ENCODE data around the gene MPV17L.
"Not testable (repeated sequence)": the region's sequence is repeated elsewhere in the genome, so short reads cannot be mapped to it uniquely, and the experiment has no call there.

MPV17L gene

DNA sequence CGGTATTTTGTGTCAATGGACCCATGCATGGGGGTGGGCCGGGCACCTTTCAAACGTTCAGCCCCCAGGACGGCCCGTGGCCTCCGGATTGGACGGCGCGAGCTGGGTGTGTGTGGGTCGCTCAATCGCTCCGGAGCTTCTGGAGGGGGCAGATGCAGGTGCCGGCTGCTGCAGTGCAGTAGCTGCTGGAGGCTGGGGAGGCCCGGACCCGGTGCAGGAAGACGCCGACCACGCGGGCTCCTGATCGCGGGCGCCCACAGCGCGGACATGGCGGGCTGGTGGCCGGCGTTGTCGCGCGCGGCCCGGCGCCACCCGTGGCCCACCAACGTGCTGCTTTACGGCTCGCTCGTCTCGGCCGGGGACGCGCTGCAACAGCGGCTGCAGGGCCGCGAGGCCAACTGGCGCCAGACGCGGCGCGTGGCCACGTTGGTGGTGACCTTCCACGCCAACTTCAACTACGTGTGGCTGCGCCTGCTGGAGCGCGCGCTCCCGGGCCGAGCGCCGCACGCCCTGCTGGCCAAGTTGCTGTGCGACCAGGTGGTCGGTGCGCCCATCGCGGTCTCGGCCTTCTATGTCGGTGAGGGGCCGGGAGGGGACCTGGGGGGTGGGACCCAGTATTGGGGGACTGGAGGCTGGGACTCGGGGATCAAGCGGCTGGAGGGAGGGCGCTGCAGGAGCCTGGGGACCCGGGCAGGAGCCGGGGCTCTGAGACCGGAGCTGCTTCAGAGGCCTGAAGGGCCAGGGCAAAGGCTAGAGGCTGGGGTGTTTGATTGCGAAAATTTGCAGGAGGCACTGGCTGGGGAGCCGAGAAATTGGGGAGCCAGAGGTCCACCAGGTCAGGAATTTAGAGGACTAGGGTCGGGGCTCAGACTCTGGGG, at the start of gene MPV17L:
Gene MPV17L, plus strand, starts transcription at position 124 of the 878 bp plus-strand sequence. Its CDS starts 144 bp downstream, at position 268.
- DNase-seq, result peak; percentile 90

DNA sequence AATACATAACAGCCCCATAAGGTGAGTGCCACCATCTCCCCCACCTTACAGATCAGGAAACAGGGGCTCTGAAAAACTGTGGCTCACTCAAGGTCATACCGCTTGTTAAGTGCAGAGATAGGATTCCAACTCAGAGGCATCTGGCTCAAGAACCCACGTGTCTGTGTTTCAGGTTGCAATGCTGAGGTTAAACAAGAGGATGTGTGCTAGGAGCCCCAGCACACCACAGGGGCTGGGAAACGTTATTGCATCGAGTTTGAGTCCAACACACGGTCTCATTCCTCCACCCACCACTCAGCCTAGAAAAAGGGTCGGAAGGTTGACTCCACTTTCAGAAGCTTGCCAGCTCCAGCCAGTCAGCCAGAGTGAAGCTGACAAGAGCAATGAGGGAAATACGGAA, 46.8 kb upstream of the MPV17L start:
- not testable (repeated sequence) for DNase-seq

- DNase-seq, result not testable (repeated sequence)
Measured at GRCh38 chr16:15351251-15351650, 44.3 kb upstream of the MPV17L start.

GRCh38 chr16:15351745-15352144, 43.8 kb upstream of the MPV17L start:
- DNase-seq, result not testable (repeated sequence)

- DNase-seq, result not testable (repeated sequence)
Measured at GRCh38 chr16:15352852-15353251, 42.7 kb upstream of the MPV17L start.

- not testable (repeated sequence) for DNase-seq
Measured at GRCh38 chr16:15354846-15355245, 40.7 kb upstream of the MPV17L start.

- DNase-seq, result not testable (repeated sequence)
Measured at GRCh38 chr16:15357495-15357894, 38.1 kb upstream of the MPV17L start.

GRCh38 chr16:15378194-15378593, 17.4 kb upstream of the MPV17L start, which contains the start of gene NPIPA5:
Gene NPIPA5, minus strand, starts transcription at chr16:15378294. Its CDS starts 0 bp downstream, at chr16:15378294.
- DNase-seq, result not testable (repeated sequence)

DNA sequence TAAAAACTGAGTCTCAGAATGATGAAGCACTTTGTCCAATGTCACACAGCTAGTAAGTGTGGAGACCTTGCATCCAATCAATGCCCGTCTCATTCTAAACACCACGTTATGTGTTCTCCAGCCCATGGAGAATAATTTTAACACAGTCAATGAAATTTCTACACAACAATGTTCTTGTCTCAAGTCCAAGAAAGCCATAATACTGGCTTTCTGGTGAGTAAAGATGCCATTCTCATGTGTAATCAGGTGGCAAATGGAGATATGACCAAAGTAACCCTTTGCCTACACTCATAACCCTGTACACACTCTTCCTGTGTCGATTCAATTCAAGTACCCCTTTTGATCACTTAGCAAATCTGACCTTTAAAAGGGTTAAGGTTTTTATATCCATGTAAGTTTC, 12.7 kb upstream of the MPV17L start:
- not testable (repeated sequence) for DNase-seq

GRCh38 chr16:15388060-15388459, 7.5 kb upstream of the MPV17L start:
- not testable (repeated sequence) for DNase-seq

GRCh38 chr16:15389916-15390315, 5.6 kb upstream of the MPV17L start:
- DNase-seq, result not testable (repeated sequence)

GRCh38 chr16:15393025-15393424, 2.5 kb upstream of the MPV17L start:
- DNase-seq, result not testable (repeated sequence)

GRCh38 chr16:15396509-15396829, 915 bp downstream of the MPV17L start:
- not testable (repeated sequence) for DNase-seq

DNA sequence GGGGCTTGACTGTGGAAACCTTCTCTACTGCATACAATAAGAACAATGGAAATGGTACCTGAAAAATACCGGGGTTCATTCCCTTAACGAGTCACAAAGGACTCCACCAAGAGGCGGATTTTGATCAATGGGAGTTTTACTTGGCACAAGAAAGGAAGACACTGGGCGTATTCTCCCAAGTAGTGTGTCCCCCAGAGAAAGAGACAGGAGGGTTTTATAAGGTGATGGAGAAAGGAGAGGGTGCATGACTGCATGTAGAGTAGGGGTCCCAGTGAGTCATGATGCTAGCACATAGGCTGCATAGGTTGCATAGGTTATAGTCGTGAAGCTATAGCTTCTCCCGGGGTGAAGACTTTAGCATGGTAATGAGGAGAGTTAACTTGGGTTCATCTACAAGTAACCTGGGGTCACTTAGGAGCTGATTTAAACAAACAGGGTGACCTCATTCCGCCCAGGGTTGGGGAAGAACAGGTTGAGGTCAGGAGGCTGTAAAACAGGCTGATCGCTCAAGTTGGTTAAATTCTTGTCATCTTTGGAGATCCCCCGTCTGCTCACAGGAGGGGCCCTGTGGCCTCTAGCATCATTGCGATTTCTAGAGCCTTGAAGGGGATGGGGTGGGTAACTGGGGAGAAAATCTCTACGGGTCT, 1.5 kb downstream of the MPV17L start:
- no peak for DNase-seq

DNA sequence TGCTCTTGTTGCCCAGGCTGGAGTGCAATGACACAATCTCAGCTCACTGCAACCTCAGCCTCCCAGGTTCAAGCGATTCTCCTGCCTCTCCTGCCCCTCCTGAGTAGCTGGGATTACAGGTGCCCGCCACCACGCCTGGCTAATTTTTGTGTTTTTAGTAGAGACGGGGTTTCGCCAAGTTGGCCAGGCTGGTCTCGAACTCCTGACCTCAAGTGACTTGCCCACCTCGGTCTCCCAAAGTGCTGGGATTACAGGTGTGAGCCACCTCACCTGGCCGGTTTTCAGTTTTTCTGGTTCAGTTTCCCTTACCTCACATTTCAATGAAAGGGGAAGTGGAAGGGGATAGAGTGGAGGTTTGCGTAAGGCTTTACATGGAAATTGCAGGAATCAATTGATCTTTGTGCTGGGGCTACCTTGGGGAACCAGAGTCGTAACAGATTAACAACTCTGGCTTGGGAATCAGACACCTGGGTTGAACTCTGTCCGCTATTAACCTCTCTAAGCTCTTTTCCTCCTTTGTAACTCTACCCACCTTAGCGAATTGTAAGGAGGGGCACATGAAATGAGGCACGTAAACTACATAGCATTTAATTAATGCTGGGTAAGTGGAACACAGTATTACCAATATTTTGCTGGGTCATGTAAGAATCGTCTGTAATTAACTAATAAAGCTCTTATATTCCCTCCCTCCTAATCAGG, 3.2 kb downstream of the MPV17L start:
- no peak for DNase-seq

DNA sequence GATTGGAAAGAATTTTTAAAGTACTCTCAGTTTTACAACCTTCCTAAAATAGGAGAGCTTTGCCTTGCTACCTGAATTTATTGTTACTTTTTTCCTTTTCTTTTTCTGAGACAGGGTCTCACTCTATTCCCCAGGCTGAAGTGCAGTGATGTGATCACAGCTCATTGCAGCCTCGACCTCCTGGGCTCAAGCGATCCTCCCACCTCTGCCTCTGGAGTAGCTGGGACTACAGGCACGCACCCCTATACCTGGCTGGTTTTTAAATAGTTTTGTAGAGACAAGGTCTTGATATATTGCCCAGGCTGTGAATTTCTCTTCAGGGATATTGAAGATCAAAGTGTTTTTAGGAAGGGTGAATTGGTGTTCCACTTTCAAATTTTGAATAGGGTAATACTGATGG, 3.8 kb downstream of the MPV17L start:
- DNase-seq, result no peak

DNA sequence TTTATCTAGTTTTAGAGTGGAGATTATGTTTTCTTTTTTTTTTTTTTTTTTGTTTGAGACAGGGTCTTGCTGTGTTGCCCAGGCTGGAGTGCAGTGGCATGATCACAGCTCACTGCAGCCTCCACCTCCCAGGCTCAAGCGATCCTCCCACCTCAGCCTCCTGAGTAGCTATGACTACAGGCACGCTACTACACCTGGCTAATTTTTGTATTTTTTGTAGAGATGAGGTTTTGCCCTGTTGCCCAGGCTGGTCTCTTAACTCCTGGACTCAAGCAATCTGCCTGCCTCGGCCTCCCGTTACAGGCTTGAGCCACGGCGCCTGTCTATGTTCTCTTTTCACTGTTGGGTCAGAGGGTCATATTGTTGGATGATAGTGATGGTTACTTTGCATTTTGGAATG, 4.8 kb downstream of the MPV17L start:
- not testable (repeated sequence) for DNase-seq

GRCh38 chr16:15401972-15402371, 6.4 kb downstream of the MPV17L start:
- no peak for DNase-seq

DNA sequence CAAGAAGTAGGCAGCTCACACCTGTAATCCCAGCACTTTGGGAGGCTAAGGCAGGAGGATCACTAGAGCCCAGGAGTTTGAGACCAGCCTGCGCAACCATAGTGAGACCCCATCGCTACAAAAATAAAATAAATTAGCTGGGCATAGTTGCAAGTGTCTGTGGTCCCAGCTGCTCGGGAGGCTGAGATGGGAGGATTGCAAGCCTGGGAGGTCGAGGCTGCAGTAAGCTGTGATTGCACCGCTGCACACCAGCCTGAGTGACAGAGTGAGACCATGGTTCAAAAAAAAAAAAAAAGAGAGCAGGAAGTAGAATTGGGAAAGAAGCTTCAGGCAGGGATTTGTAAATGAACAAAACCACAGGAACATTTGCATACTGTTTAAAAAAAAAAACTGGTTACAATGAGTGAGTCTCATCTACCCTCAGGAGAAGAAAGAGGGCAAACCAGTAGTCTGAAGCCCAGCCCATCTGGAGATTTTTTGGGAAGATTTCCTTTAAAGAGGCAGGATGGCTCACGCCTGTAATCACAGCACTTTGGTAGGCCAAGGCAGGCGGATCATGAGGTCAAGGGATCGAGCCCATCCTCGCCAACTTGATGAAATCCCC, 7.9 kb downstream of the MPV17L start:
- DNase-seq, result no peak

DNA sequence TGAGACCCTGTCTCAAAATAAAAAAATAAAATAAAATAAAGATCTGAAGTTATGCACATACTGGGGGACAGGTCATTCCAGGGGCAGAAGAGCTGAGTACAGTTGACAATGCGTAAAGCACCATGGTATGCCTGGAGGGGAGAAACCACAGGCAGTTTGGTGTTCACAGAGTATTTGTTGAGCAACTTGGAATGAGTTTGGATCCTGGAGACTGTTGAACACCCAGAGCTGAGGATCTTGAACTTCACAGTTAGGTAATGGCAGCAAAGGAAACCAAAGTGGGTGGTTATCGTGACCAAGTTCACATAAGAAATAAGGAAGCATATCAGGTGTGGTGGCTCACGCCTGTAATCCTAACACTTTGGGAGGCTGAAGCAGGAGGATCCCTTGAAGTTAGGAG, 8.5 kb downstream of the MPV17L start:
- not testable (repeated sequence) for DNase-seq

DNA sequence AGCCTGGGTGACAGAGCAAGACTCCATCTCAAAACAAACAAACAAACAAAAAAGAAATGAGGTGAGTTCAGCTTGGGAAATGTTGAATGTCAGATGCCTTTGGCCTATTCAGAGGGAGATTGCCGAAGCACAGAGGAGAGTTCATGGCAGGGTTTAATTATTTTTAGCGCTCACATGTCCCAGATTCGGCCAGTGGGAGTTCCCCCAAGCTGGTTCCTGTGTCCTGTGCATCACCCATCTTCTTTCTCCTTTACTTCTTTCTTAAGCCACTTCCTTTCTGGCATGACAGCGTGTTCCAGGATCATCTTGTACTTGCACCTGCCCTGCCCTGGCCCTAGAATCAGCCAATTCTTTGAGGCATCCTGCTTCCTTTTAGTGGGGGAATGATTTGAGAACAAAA, 9.2 kb downstream of the MPV17L start:
- DNase-seq, result no peak

DNA sequence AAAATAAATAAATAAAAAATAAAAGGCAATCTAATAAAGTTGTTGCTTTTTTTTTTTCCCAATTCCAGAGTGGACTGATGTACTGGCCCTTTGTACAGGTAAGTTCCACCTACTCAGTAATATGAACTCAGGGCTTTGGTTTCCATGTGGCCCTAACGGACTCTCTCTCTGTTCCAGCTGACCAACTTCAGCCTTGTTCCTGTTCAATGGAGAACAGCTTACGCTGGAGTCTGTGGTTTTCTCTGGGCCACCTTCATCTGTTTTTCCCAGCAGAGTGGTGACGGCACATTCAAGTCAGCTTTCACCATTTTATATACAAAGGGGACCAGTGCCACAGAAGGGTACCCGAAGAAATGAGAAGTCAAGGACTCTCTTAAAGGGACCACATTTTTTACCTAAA, 12.2 kb downstream of the MPV17L start:
- not testable (repeated sequence) for DNase-seq

DNA sequence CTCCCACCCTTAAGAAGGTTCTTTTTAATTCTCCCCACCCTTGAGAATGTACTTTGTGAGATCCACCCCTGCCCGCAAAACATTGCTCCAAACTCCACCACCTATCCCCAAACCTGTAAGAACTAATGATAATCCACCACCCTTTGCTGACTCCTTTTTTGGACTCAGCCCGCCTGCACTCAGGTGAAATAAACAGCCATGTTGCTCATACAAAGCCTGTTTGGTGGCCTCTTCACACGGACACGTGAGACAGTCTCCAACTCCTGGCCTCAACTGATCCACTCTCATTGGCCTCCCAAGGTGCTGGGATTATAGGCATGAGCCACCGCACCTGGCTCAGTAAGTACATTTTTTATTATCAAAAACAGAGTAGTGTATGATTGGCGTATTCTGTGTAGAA, 13.9 kb downstream of the MPV17L start:
- not testable (repeated sequence) for DNase-seq

Measured in hematopoietic multipotent progenitor cell treated with erythropoietin and hydrocortisone succinate and interleukin-3 and kit ligand, for 4 days (in vitro differentiated cells).